HepG2 (cell line): ENCODE measurements around the gene CD72. TPM values are rescaled to one million over a fixed set of nuclear protein-coding genes. Genes with fewer than 3 reads are reported as not detected.
A peak's percentile ranks its signal among the peaks of the same experiment; 100 is the strongest.

Experiments
- ATAC-seq: fragments of 200-7000 bp; cut with Tn5 transposase; 3 replicates; pipeline ENCODE4 v1.9.1; 2020; ENCODE audit warnings: mild to moderate bottlenecking, moderate library complexity
- BruUV-seq: library from RNA; stranded (reverse); fragments of 400-500 nt; replicated peaks from 2 replicates; lab custom pipeline; 2021; lab: Mats Ljungman, UMichigan
- CTCF ChIA-PET: fragments of 300-600 bp; formaldehyde crosslinking; extraction: SDS; loops from one replicate; lab custom pipeline; 2021; ENCODE audit warnings: low total read pairs, inconsistent platforms, low intra/inter-chr PET ratio; lab: Yijun Ruan, JAX
- POLR2A ChIA-PET: fragments of 350-600 bp; sonication (Branson Sonifier 250); formaldehyde crosslinking; loops from one replicate; lab custom pipeline; 2020; ENCODE audit warnings: antibody characterized with exemption, inconsistent platforms; lab: Yijun Ruan, JAX
- DNase-seq: peaks from one replicate; pipeline ENCODE4 v3.0.0-alpha.2; 2015; ENCODE audit warnings: low spot score
- FAIRE-seq: peaks from 3 replicates; lab custom pipeline; 2011; peaks lifted over from hg19 to GRCh38; lab: Jason Lieb, UNC
- H2AFZ ChIP-seq: one replicate; pipeline ENCODE4 v1.6.1; 2011; ENCODE audit warnings: low read length, inconsistent platforms
- H3K27ac ChIP-seq: fragments of 300-600 bp; 3 replicates; pipeline ENCODE4 v1.8.0; 2011; ENCODE audit warnings: mixed run types, mild to moderate bottlenecking, mixed read lengths, low read length, inconsistent platforms; ENCODE audit not compliant: insufficient read depth; ENCODE audit errors: extremely low read length
- H3K27me3 ChIP-seq, 2 experiments: fragments of 200-600 bp in 1 of 2; 2 replicates in 1 of 2; 3 replicates in 1 of 2; pipeline versions ENCODE4 v1.6.0 to v1.8.0; 2011; ENCODE audit warnings: low read length in 2 of 2, mild to moderate bottlenecking in 2 of 2, moderate library complexity in 2 of 2, inconsistent platforms in 1 of 2; ENCODE audit not compliant: insufficient read depth in 2 of 2, control insufficient read depth in 1 of 2
- H3K36me3 ChIP-seq, 2 experiments: fragments of 200-600 bp in 1 of 2; replicated peaks in 1 of 2; 2 replicates in 1 of 2; 3 replicates in 1 of 2; pipeline versions ENCODE4 v1.5.1 to v1.8.0; 2011; ENCODE audit warnings: low read length in 2 of 2, inconsistent platforms in 1 of 2; ENCODE audit not compliant: insufficient read depth in 2 of 2, control insufficient read depth in 1 of 2
- H3K4me1 ChIP-seq: 2 replicates; pipeline ENCODE4 v1.5.1; 2012; ENCODE audit warnings: low read length, inconsistent platforms; ENCODE audit not compliant: insufficient read depth
- H3K4me2 ChIP-seq: 2 replicates; pipeline ENCODE4 v1.6.0; 2011; ENCODE audit warnings: low read depth, low read length, inconsistent platforms
- H3K4me3 ChIP-seq, 3 experiments: fragments of 200-600 bp in 1 of 3; sonication (generic), shearing (Covaris generic) in 1 of 3; replicated peaks in 1 of 3; 2 replicates each; pipeline ENCODE4 v1.5.1; 2011 to 2016; ENCODE audit warnings: low read length in 3 of 3, inconsistent platforms in 2 of 3, low read depth in 2 of 3, mild to moderate bottlenecking in 2 of 3, control low read depth in 1 of 3, mixed read lengths in 1 of 3; ENCODE audit not compliant: insufficient read depth in 1 of 3
- H3K79me2 ChIP-seq: one replicate; pipeline ENCODE4 v1.6.1; 2011; ENCODE audit warnings: low read length, inconsistent platforms; ENCODE audit not compliant: insufficient read depth
- H3K9ac ChIP-seq: 2 replicates; pipeline ENCODE4 v1.6.0; 2011; ENCODE audit warnings: mild to moderate bottlenecking, low read depth, low read length, inconsistent platforms; ENCODE audit not compliant: insufficient read depth
- H3K9me3 ChIP-seq: 2 replicates; pipeline ENCODE4 v1.5.1; 2012; ENCODE audit warnings: mild to moderate bottlenecking, low read length
- H4K20me1 ChIP-seq: 2 replicates; pipeline ENCODE4 v1.6.0; 2011; ENCODE audit warnings: inconsistent platforms, mild to moderate bottlenecking, low read length, moderate library complexity; ENCODE audit not compliant: insufficient read depth
- FOXA3 ChIP-seq: IDR thresholded peaks from 2 replicates; pipeline ENCODE4 v1.6.1; 2016; ENCODE audit warnings: missing genetic modification reagents, missing compliant biosample characterization
- ZFP36 ChIP-seq: fragments of 150-350 bp; IDR thresholded peaks from 2 replicates; pipeline ENCODE4 v1.6.1; 2018; ENCODE audit warnings: borderline replicate concordance, low read length, low read depth; ENCODE audit not compliant: partially characterized antibody
- WGBS: methylation state at CpG from one replicate; pipeline ENCODE4 v1.1.6; 2017; ENCODE audit warnings: low lambda C conversion rate; 5-methylcytosine and 5-hydroxymethylcytosine counted together
- in situ Hi-C: cut with HindIII; loops from 2 replicates; pipeline ENCODE4 v1.10.0; 2017; ENCODE audit warnings: low pct_unique_long_range_greater_than_20kb; ENCODE audit not compliant: extremely low pct_ligation_motif_present
- intact Hi-C: fragments of 100-400 bp; cut with micrococcal nuclease; formaldehyde crosslinking; loops from one replicate; pipeline ENCODE4 v1.10.0; 2022; ENCODE audit not compliant: unreplicated experiment
- polyA plus RNA-seq, 8 experiments: library from polyadenylated mRNA; depleted of rRNA in 3 of 8; stranded (reverse) in 7 of 8; unstranded in 1 of 8; fragments of >200 nt; fragmentation: Illumina TruSeq in 4 of 8; extraction: Trizol in 4 of 8; gene quantifications; 2 replicates each; pipeline versions ENCODE4 v1.2.1 to v1.2.3, GENCODE V29; 2011 to 2016; ENCODE audit warnings: low read depth in 4 of 8, missing spikeins in 1 of 8, mixed read lengths in 1 of 8; ENCODE audit not compliant: insufficient read depth in 1 of 8
- total RNA-seq, 5 experiments: library from RNA; depleted of rRNA; stranded (reverse); fragments of >200 nt; fragmentation: Illumina TruSeq; extraction: Trizol; gene quantifications; 2 replicates each; pipeline ENCODE4 v1.2.3, GENCODE V29; 2016; ENCODE audit warnings: low read depth in 1 of 5
- TF ChIP-seq, protein P1 (sequence below): sonication (generic); formaldehyde crosslinking; IDR thresholded peaks from 2 replicates; pipeline ENCODE4 v1.5.0; 2020; ENCODE audit warnings: mild to moderate bottlenecking, missing genetic modification reagents
- TF ChIP-seq, protein P2 (sequence below): sonication (generic); formaldehyde crosslinking; conservative IDR thresholded peaks from 2 replicates; pipeline ENCODE4 v1.4.0; 2020; ENCODE audit warnings: mild to moderate bottlenecking, missing genetic modification reagents, moderate library complexity

CD72 gene
- total and polyA plus RNA-seq, 2 of the 13 experiments (the other 11 are each of a cell fraction or from before 2014, with no cell fraction given): 0.18 to 1.1 TPM

GRCh38 chr9:35606726-35607125, 11.5 kb downstream of the CD72 start:
- no peak overlapping the region for H3K9ac ChIP-seq
- no peak for DNase-seq
- intact Hi-C loops (no loop called here), in situ Hi-C loops (no loop called here)
- no peaks in the 10 kb centered on the region; the same call in 1 of the 2 replicates for H4K20me1 ChIP-seq
- peaks cover 3 to 14% of the 10 kb centered on the region in 2 experiments; a peak in 3 of 5 replicates for H3K36me3 ChIP-seq
- CTCF ChIA-PET: no interaction called here
- WGBS: 92% methylated on average over 7 of the region's 7 CpGs
- no peaks in the 10 kb centered on the region for H3K9me3 ChIP-seq
- no peaks in the 10 kb centered on the region; a peak in 3 of 5 replicates for H3K27me3 ChIP-seq
- H2AFZ ChIP-seq: no peak overlapping the region
- ATAC-seq: no peak
- no peak overlapping the region for H3K27ac ChIP-seq
- POLR2A ChIA-PET: no interaction called here
- TF ChIP-seq, protein P1, sequence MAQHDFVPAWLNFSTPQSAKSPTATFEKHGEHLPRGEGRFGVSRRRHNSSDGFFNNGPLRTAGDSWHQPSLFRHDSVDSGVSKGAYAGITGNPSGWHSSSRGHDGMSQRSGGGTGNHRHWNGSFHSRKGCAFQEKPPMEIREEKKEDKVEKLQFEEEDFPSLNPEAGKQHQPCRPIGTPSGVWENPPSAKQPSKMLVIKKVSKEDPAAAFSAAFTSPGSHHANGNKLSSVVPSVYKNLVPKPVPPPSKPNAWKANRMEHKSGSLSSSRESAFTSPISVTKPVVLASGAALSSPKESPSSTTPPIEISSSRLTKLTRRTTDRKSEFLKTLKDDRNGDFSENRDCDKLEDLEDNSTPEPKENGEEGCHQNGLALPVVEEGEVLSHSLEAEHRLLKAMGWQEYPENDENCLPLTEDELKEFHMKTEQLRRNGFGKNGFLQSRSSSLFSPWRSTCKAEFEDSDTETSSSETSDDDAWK (CRISPR knock-in tag): no peak
- TF ChIP-seq ZFP36: no peak
- no peak for TF ChIP-seq FOXA3 (CRISPR knock-in tag)
- TF ChIP-seq, protein P2, sequence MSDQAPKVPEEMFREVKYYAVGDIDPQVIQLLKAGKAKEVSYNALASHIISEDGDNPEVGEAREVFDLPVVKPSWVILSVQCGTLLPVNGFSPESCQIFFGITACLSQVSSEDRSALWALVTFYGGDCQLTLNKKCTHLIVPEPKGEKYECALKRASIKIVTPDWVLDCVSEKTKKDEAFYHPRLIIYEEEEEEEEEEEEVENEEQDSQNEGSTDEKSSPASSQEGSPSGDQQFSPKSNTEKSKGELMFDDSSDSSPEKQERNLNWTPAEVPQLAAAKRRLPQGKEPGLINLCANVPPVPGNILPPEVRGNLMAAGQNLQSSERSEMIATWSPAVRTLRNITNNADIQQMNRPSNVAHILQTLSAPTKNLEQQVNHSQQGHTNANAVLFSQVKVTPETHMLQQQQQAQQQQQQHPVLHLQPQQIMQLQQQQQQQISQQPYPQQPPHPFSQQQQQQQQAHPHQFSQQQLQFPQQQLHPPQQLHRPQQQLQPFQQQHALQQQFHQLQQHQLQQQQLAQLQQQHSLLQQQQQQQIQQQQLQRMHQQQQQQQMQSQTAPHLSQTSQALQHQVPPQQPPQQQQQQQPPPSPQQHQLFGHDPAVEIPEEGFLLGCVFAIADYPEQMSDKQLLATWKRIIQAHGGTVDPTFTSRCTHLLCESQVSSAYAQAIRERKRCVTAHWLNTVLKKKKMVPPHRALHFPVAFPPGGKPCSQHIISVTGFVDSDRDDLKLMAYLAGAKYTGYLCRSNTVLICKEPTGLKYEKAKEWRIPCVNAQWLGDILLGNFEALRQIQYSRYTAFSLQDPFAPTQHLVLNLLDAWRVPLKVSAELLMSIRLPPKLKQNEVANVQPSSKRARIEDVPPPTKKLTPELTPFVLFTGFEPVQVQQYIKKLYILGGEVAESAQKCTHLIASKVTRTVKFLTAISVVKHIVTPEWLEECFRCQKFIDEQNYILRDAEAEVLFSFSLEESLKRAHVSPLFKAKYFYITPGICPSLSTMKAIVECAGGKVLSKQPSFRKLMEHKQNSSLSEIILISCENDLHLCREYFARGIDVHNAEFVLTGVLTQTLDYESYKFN (CRISPR knock-in tag): no peak
- H3K4me1 ChIP-seq: peaks cover 28% of the 10 kb centered on the region
- peaks cover 4% of the 10 kb centered on the region for H3K79me2 ChIP-seq
- H3K4me2 ChIP-seq: peak overlapping the region; percentile 88; the same call in 1 of the 2 replicates
- no TSS peak for BruUV-seq
- 0 out of 6 replicates have a peak overlapping the region, but pooled peaks of 1 of the 3 experiments have one; percentile 90 for H3K4me3 ChIP-seq
- FAIRE-seq: no peak
